Measurements from ENCODE around the gene XCR1.

GRCh38 chr3:45978006-45978761, 49.1 kb downstream of the XCR1 start:
- no peak for TF ChIP-seq CTCF (conservative IDR thresholded peaks at IDR 0.05; ENCODE audit: low read depth, low read length)
- TF ChIP-seq EZH2 (IDR thresholded peaks at IDR 0.05; ENCODE audit: borderline replicate concordance, low read depth, low read length, poor library complexity, severe bottlenecking) = no peak

Data from A673 (cell line).